Coronary artery (tissue), 2 donors: Measurements from ENCODE around the gene NAPB.

Experiments
- DNase-seq: peaks from one replicate; pipeline ENCODE4 v3.0.0-alpha.2; 2017; ENCODE audit warnings: low spot score
- H3K27ac ChIP-seq, 2 donors: fragments of 200-600 bp; sonication (generic); one replicate each; pipeline ENCODE4 v1.5.1; 2016 to 2019
- H3K4me3 ChIP-seq: fragments of 200-600 bp; sonication (generic); 2 replicates; pipeline ENCODE4 v1.5.1; 2016; ENCODE audit warnings: mild to moderate bottlenecking, moderate library complexity
- CTCF ChIP-seq: fragments of 200-600 bp; sonication (generic); IDR thresholded peaks from one replicate; pipeline ENCODE4 v1.5.1; 2019; ENCODE audit warnings: antibody characterized with exemption

The NAPB gene

GRCh38 chr20:23381876-23382275 is 39.4 kb downstream of the NAPB start:
- H3K27ac ChIP-seq = no peak overlapping the region
- no peak for TF ChIP-seq CTCF
- H3K4me3 ChIP-seq = no peak overlapping the region
- no peak for DNase-seq

- Histone ChIP-seq H3K4me3 (no peak overlapping the region), H3K27ac (no peak overlapping the region)
- DNase-seq = no peak
- no peak for TF ChIP-seq CTCF
These were observed 41.5 kb downstream of the NAPB start for GRCh38 chr20:23379772-23380171.

- DNase-seq = no peak
- Histone ChIP-seq H3K27ac (no peak overlapping the region), H3K4me3 (no peak overlapping the region)
- TF ChIP-seq CTCF = no peak
These were observed 45.5 kb downstream of the NAPB start for GRCh38 chr20:23375827-23376226.

DNA sequence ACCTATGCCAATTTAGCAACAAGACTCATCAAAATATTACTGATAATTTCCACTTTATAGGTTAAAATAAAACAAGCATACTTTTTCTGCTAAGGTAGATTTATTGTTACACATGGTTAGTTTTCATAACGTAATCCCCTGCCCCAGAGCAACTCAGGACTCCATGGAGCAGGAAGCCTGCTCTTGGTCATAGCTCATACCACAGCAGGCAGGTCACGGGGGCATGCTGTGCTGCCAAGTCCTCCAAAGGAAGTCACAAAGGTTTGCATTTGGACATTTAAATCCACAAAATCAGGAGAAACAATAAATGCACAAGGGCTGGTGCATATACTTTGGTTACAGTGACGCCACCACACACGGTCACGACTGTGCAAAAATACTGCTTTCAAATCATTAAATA is 46.8 kb downstream of the NAPB start:
- no peak for DNase-seq
- TF ChIP-seq CTCF = no peak
- no peak overlapping the region for H3K27ac ChIP-seq
- H3K4me3 ChIP-seq = no peak overlapping the region

- TF ChIP-seq CTCF = no peak
- H3K27ac ChIP-seq = no peak overlapping the region
- DNase-seq = no peak
- H3K4me3 ChIP-seq = no peak overlapping the region
These were observed 49.8 kb downstream of the NAPB start for GRCh38 chr20:23371496-23371895.

DNA sequence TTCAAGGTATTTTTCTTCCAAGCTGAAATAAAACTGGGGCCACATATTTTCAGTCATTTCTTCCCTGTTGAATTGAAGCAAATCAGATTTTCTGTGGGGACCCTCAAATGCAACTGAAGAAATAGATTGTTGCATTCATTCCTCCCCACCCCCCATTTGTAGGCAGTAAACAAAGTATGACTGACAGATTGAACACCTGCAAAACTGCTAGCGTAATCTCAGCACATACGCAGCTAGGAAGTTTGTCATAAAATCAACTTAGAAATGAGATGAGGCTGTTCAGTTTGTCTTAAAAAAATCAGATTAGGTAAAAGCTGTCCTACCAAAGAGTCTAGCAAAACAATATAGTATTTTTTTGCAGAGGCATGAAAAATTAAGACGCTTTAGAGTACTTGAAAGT is 50.4 kb downstream of the NAPB start:
- Histone ChIP-seq H3K27ac (no peak overlapping the region), H3K4me3 (no peak overlapping the region)
- no peak for DNase-seq
- no peak for TF ChIP-seq CTCF

GRCh38 chr20:23370274-23370673 is 51.0 kb downstream of the NAPB start:
- Histone ChIP-seq H3K4me3 (no peak overlapping the region), H3K27ac (no peak overlapping the region)
- TF ChIP-seq CTCF = no peak
- DNase-seq = no peak
